Panc1 (cell line): Measurements from ENCODE around the gene GNL3L. TPM values are rescaled to one million over a fixed set of nuclear protein-coding genes. Genes with fewer than 3 reads are reported as not detected.

ENCODE experiments used
- ATAC-seq: fragments of 200-7000 bp; cut with Tn5 transposase; 2 replicates; pipeline ENCODE4 v1.9.1; 2020; ENCODE audit warnings: mild to moderate bottlenecking, moderate library complexity
- BruUV-seq: library from RNA; stranded (reverse); fragments of 400-500 nt; replicated peaks from 2 replicates; lab custom pipeline; 2021; lab: Mats Ljungman, UMichigan
- CTCF ChIA-PET: fragments of 300-600 bp; sonication (Branson Sonifier 250); formaldehyde crosslinking; loops from one replicate; lab custom pipeline; 2022; ENCODE audit warnings: antibody characterized with exemption; lab: Charles Lee
- POLR2A ChIA-PET: fragments of 300-600 bp; sonication (Branson Sonifier 250); formaldehyde crosslinking; loops from one replicate; lab custom pipeline; 2022; ENCODE audit warnings: antibody characterized with exemption; lab: Charles Lee
- DNase-seq: peaks from one replicate; pipeline ENCODE4 v3.0.0-alpha.2; 2010; ENCODE audit warnings: low read depth, low spot score
- H3K27ac ChIP-seq: 2 replicates; pipeline ENCODE4 v1.5.1; 2011; ENCODE audit warnings: mild to moderate bottlenecking, low read length, inconsistent platforms
- H3K27me3 ChIP-seq: fragments of 200-500 bp; sonication (Bioruptor generic); 2 replicates; pipeline ENCODE4 v1.6.0; 2014; ENCODE audit warnings: low read length, inconsistent platforms; ENCODE audit not compliant: control insufficient read depth, insufficient read depth
- H3K36me3 ChIP-seq: fragments of 200-500 bp; sonication (Bioruptor generic); 2 replicates; pipeline ENCODE4 v1.5.1; 2014; ENCODE audit warnings: inconsistent platforms, mild to moderate bottlenecking, low read length, moderate library complexity; ENCODE audit not compliant: control insufficient read depth, insufficient read depth
- H3K4me1 ChIP-seq: 2 replicates; pipeline ENCODE4 v1.5.1; 2011; ENCODE audit warnings: inconsistent platforms, mild to moderate bottlenecking, low read length, moderate library complexity; ENCODE audit not compliant: control insufficient read depth, insufficient read depth
- H3K4me3 ChIP-seq, 2 experiments: 2 replicates each; pipeline ENCODE4 v1.5.1; 2011 to 2012; ENCODE audit warnings: low read depth in 2 of 2, low read length in 2 of 2, mild to moderate bottlenecking in 2 of 2, inconsistent platforms in 1 of 2, moderate library complexity in 1 of 2
- H3K9me3 ChIP-seq: fragments of 200-500 bp; sonication (Bioruptor generic); 2 replicates; pipeline ENCODE4 v1.5.1; 2014; ENCODE audit warnings: low read depth, mild to moderate bottlenecking, inconsistent platforms, low read length, moderate library complexity; ENCODE audit not compliant: control insufficient read depth, insufficient read depth
- CTCF ChIP-seq: fragments of 450-650 bp; IDR thresholded peaks from 2 replicates; pipeline ENCODE4 v1.5.1; 2017; ENCODE audit warnings: mild to moderate bottlenecking
- POLR2AphosphoS5 ChIP-seq: IDR thresholded peaks from 2 replicates; pipeline ENCODE4 v1.6.1; 2012; ENCODE audit warnings: mild to moderate bottlenecking, low read depth, low read length, moderate library complexity
- REST ChIP-seq, 2 experiments: IDR thresholded peaks; 2 replicates each; pipeline ENCODE4 v1.6.1; 2011 to 2012; ENCODE audit warnings: low read depth in 2 of 2, control low read depth in 1 of 2, low read length in 1 of 2, mild to moderate bottlenecking in 1 of 2, moderate library complexity in 1 of 2; ENCODE audit not compliant: insufficient read depth in 1 of 2
- SIN3A ChIP-seq: IDR thresholded peaks from 2 replicates; pipeline ENCODE4 v1.6.1; 2012; ENCODE audit warnings: low read depth, mild to moderate bottlenecking, low read length, moderate library complexity, borderline replicate concordance; ENCODE audit not compliant: insufficient read depth
- TCF7L2 ChIP-seq: IDR thresholded peaks from 2 replicates; pipeline ENCODE4 v1.6.1; 2011; ENCODE audit warnings: mild to moderate bottlenecking, low read depth, low read length, inconsistent platforms
- in situ Hi-C: cut with HindIII; loops from 2 replicates; pipeline ENCODE4 v1.10.0; 2016; ENCODE audit warnings: low sequenced_read_pairs, low pct_unique_long_range_greater_than_20kb
- intact Hi-C: fragments of 100-400 bp; cut with micrococcal nuclease; formaldehyde crosslinking; loops from one replicate; pipeline ENCODE4 v1.10.0; 2022; ENCODE audit not compliant: unreplicated experiment
- total RNA-seq: library from RNA; stranded (reverse); gene quantifications from one replicate; pipeline ENCODE4 v1.2.1, GENCODE V29; 2021; ENCODE audit not compliant: unreplicated experiment

GNL3L gene
- total RNA-seq, 1 experiment from 2014 or later = 62.5 TPM

GRCh38 chrX:54529151-54529550 is 868 bp upstream of the GNL3L start:
- TF ChIP-seq SIN3A (no peak), CTCF (no peak), REST (IDR thresholded peaks at IDR 0.05; ENCODE audit: insufficient read depth in 1 of 2, low read depth in 2 of 2, low read length in 1 of 2) (no peak), POLR2AphosphoS5 (no peak), TCF7L2 (no peak)
- no peaks in the 10 kb centered on the region; the same call in 1 of the 2 replicates for H3K36me3 ChIP-seq
- ATAC-seq (no peak), DNase-seq (no peak)
- ChIA-PET CTCF (no interaction called here), POLR2A (interaction anchor here (0.6 kb wide), 2 partner anchors 32 to 526 kb away, joined by 3 to 5 read pairs; no protein-coding TSS in a partner anchor)
- in situ Hi-C loops (no loop called here), intact Hi-C loops (no loop called here)
- no TSS peak for BruUV-seq
- peaks cover 5% of the 10 kb centered on the region for H3K4me1 ChIP-seq
- peak overlapping the region; percentile 94 for H3K27ac ChIP-seq
- H3K9me3 ChIP-seq = peaks cover 3% of the 10 kb centered on the region; the same call in 1 of the 2 replicates
- no peaks in the 10 kb centered on the region for H3K27me3 ChIP-seq
- H3K4me3 ChIP-seq = peak overlapping the region; percentile 82 to 94

- peak; percentile 40 for ATAC-seq
- POLR2A ChIA-PET = no interaction called here
- peak overlapping the region; percentile 98 for H3K27ac ChIP-seq
- peak overlapping the region; percentile 82 to 94 for H3K4me3 ChIP-seq
- in situ Hi-C loops (no loop called here), intact Hi-C loops (no loop called here)
- no peak for DNase-seq
- H3K27me3 ChIP-seq = no peaks in the 10 kb centered on the region
- TF ChIP-seq SIN3A (0 out of 2 replicates have a peak, but pooled peaks have one; percentile 36), CTCF (no peak)
- H3K9me3 ChIP-seq = peaks cover 3% of the 10 kb centered on the region; the same call in 1 of the 2 replicates
- CTCF ChIA-PET = interaction anchor here (0.6 kb wide), 1 partner anchor 90 kb away, joined by 3 read pairs; the partner anchor contains the start of gene TSR2
- no peaks in the 10 kb centered on the region; the same call in none of the 2 replicates for H3K36me3 ChIP-seq
- TSS peak; percentile 91 for BruUV-seq
- H3K4me1 ChIP-seq = peaks cover 5% of the 10 kb centered on the region
Observed at GRCh38 chrX:54530357-54530900, 410 bp downstream of the GNL3L start.
